A172 (cell line): ENCODE results near the gene P2RY1. TPM values are rescaled to one million over a fixed set of nuclear protein-coding genes. Genes with fewer than 3 reads are reported as not detected.

Experiments used
- DNase-seq: peaks from one replicate; pipeline ENCODE4 v3.0.0-alpha.2; 2015; ENCODE audit warnings: low spot score
- total RNA-seq: library from RNA; depleted of rRNA; stranded (reverse); fragments of >200 nt; shearing (Covaris generic); gene quantifications from 2 replicates; pipeline ENCODE4 v1.2.3, GENCODE V29; 2014; rRNA removed

The P2RY1 gene
- 0.19 TPM in 1 of 2 replicates, not detected in the other for total RNA-seq

- peak; percentile 48 for DNase-seq
These were observed at the start of gene P2RY1 for GRCh38 chr3:152834776-152835600. Gene P2RY1, plus strand, starts transcription at chr3:152835131. Its CDS starts 652 bp downstream, at chr3:152835783.

- DNase-seq: peak; percentile 68
These were observed 47.8 kb upstream of the P2RY1 start for GRCh38 chr3:152786977-152787681.

GRCh38 chr3:152790651-152791387, 44.1 kb upstream of the P2RY1 start:
- DNase-seq: no peak

GRCh38 chr3:152793969-152794368, 41.0 kb upstream of the P2RY1 start:
- no peak for DNase-seq

- DNase-seq: no peak
These were observed 37.0 kb upstream of the P2RY1 start for GRCh38 chr3:152797751-152798432.

- no peak for DNase-seq
These were observed 22.8 kb upstream of the P2RY1 start for GRCh38 chr3:152811974-152812760.

- no peak for DNase-seq
These were observed 17.5 kb upstream of the P2RY1 start for GRCh38 chr3:152817400-152817799.

GRCh38 chr3:152818027-152818426, 16.9 kb upstream of the P2RY1 start:
- DNase-seq: no peak

- DNase-seq: no peak
These were observed 11.8 kb upstream of the P2RY1 start for GRCh38 chr3:152823173-152823572.

GRCh38 chr3:152823781-152824180, 11.2 kb upstream of the P2RY1 start:
- DNase-seq: no peak

- no peak for DNase-seq
These were observed 9.4 kb upstream of the P2RY1 start for GRCh38 chr3:152825566-152825965.

GRCh38 chr3:152826476-152826875, 8.5 kb upstream of the P2RY1 start:
- no peak for DNase-seq

- DNase-seq: no peak
These were observed 7.6 kb upstream of the P2RY1 start for GRCh38 chr3:152827313-152827712.

- no peak for DNase-seq
These were observed 6.7 kb upstream of the P2RY1 start for GRCh38 chr3:152828075-152828840.

GRCh38 chr3:152830245-152830644, 4.7 kb upstream of the P2RY1 start:
- no peak for DNase-seq

GRCh38 chr3:152832046-152832445, 2.9 kb upstream of the P2RY1 start:
- DNase-seq: no peak

- no peak for DNase-seq
These were observed 1.8 kb upstream of the P2RY1 start for GRCh38 chr3:152833089-152833488.

GRCh38 chr3:152834191-152834775, 648 bp upstream of the P2RY1 start:
- no peak for DNase-seq

- DNase-seq: no peak
These were observed 721 bp downstream of the P2RY1 start for GRCh38 chr3:152835601-152836102.

GRCh38 chr3:152836269-152836668, 1.3 kb downstream of the P2RY1 start:
- DNase-seq: no peak
